Endothelial cell of umbilical vein (primary cell): Measurements from ENCODE around the gene POLG. TPM values are rescaled to one million over a fixed set of nuclear protein-coding genes. Genes with fewer than 3 reads are reported as not detected.

Source experiments
- BruUV-seq: library from RNA; stranded (reverse); fragments of 400-500 nt; replicated peaks from 2 replicates; lab custom pipeline; 2021; lab: Mats Ljungman, UMichigan
- CTCF ChIA-PET: fragments of 300-600, 350-600 bp; sonication (Branson Sonifier 250); formaldehyde crosslinking; loops from one replicate; lab custom pipeline; 2021; ENCODE audit warnings: antibody characterized with exemption, inconsistent platforms; lab: Charles Lee
- POLR2A ChIA-PET: fragments of 300-600, 350-600 bp; sonication (Branson Sonifier 250); formaldehyde crosslinking; loops from one replicate; lab custom pipeline; 2021; ENCODE audit warnings: antibody characterized with exemption, inconsistent platforms; lab: Charles Lee
- DNase-seq: peaks from one replicate; pipeline ENCODE4 v3.0.0-alpha.2; 2011; ENCODE audit warnings: low read depth, low spot score
- FAIRE-seq: peaks from 2 replicates; lab custom pipeline; 2011; peaks lifted over from hg19 to GRCh38; lab: Jason Lieb, UNC
- H2AFZ ChIP-seq: 2 replicates; pipeline ENCODE4 v1.6.0; 2012; ENCODE audit warnings: low read depth, low read length, control low read depth, inconsistent platforms
- H3K27ac ChIP-seq: 2 replicates; pipeline ENCODE4 v1.5.1; 2011; ENCODE audit warnings: low read depth, mild to moderate bottlenecking, control low read depth, low read length, moderate library complexity; ENCODE audit not compliant: insufficient read depth
- H3K27me3 ChIP-seq, 2 experiments: 2 replicates each; pipeline versions ENCODE4 v1.6.0 to v1.6.1; 2011; ENCODE audit warnings: low read length in 2 of 2, mixed read lengths in 1 of 2; ENCODE audit not compliant: control insufficient read depth in 2 of 2, insufficient read depth in 2 of 2
- H3K36me3 ChIP-seq, 2 experiments: 2 replicates in 1 of 2; 3 replicates in 1 of 2; pipeline ENCODE4 v1.5.1; 2011; ENCODE audit warnings: low read length in 2 of 2, mild to moderate bottlenecking in 1 of 2, moderate library complexity in 1 of 2; ENCODE audit not compliant: control insufficient read depth in 2 of 2, insufficient read depth in 2 of 2; ENCODE audit errors: extremely low read depth in 1 of 2
- H3K4me1 ChIP-seq: 3 replicates; pipeline ENCODE4 v1.5.1; 2011; ENCODE audit warnings: mild to moderate bottlenecking, low read length; ENCODE audit not compliant: control insufficient read depth, insufficient read depth; ENCODE audit errors: extremely low read depth
- H3K4me2 ChIP-seq: 2 replicates; pipeline ENCODE4 v1.6.1; 2011; ENCODE audit warnings: low read length, control low read depth, mixed read lengths; ENCODE audit not compliant: insufficient read depth
- H3K4me3 ChIP-seq, 3 experiments: fragments of 200-600 bp in 1 of 3; sonication (generic), shearing (Covaris generic) in 1 of 3; replicated peaks in 1 of 3; 2 replicates each; pipeline ENCODE4 v1.5.1; 2011 to 2016; ENCODE audit warnings: control low read depth in 3 of 3, low read length in 3 of 3, mild to moderate bottlenecking in 2 of 3, inconsistent platforms in 1 of 3, low read depth in 1 of 3, moderate library complexity in 1 of 3; ENCODE audit not compliant: insufficient read depth in 1 of 3
- H3K79me2 ChIP-seq: 2 replicates; pipeline ENCODE4 v1.6.0; 2012; ENCODE audit warnings: low read length, inconsistent platforms; ENCODE audit not compliant: control insufficient read depth, insufficient read depth
- H3K9ac ChIP-seq: replicated peaks from 2 replicates; pipeline ENCODE3; 2011; ENCODE audit warnings: low read length, control low read depth; ENCODE audit not compliant: insufficient read depth; ENCODE audit errors: extremely low read depth
- H3K9me1 ChIP-seq: replicated peaks from 3 replicates; pipeline ENCODE4 v1.6.0; 2011; ENCODE audit warnings: mild to moderate bottlenecking, low read length; ENCODE audit not compliant: control insufficient read depth, insufficient read depth; ENCODE audit errors: extremely low read depth
- H3K9me3 ChIP-seq: replicated peaks from 2 replicates; pipeline ENCODE4 v1.5.1; 2012; ENCODE audit warnings: low read length, inconsistent platforms; ENCODE audit not compliant: control insufficient read depth, insufficient read depth
- H4K20me1 ChIP-seq: replicated peaks from 2 replicates; pipeline ENCODE3; 2011; ENCODE audit warnings: mild to moderate bottlenecking, low read length; ENCODE audit not compliant: control insufficient read depth, insufficient read depth; ENCODE audit errors: extremely low read depth
- CTCF ChIP-seq, 2 donors: IDR thresholded peaks; 1 replicate in 1 of 2; 2 replicates in 1 of 2; pipeline ENCODE4 v1.5.1; 2011; ENCODE audit warnings: low read length in 2 of 2, mild to moderate bottlenecking in 2 of 2, moderate library complexity in 2 of 2, control low read depth in 1 of 2, inconsistent platforms in 1 of 2, low read depth in 1 of 2; ENCODE audit not compliant: insufficient read depth in 1 of 2; ENCODE audit errors: extremely low read depth in 1 of 2
- EZH2 ChIP-seq: IDR thresholded peaks from 2 replicates; pipeline ENCODE4 v1.6.1; 2012; ENCODE audit warnings: borderline replicate concordance, low read depth, mild to moderate bottlenecking, moderate library complexity, low read length, inconsistent platforms; ENCODE audit not compliant: severe bottlenecking
- FOS ChIP-seq: IDR thresholded peaks from 2 replicates; pipeline ENCODE4 v1.6.1; 2011; ENCODE audit warnings: mild to moderate bottlenecking, low read length, moderate library complexity, borderline replicate concordance; ENCODE audit not compliant: insufficient read depth
- GATA2 ChIP-seq: IDR thresholded peaks from 2 replicates; pipeline ENCODE4 v1.7.0; 2011; ENCODE audit warnings: low read depth, mild to moderate bottlenecking, moderate library complexity, mixed read lengths, low read length; ENCODE audit not compliant: insufficient read length, insufficient read depth
- JUN ChIP-seq: IDR thresholded peaks from 2 replicates; pipeline ENCODE4 v1.6.1; 2011; ENCODE audit warnings: borderline replicate concordance, low read depth; ENCODE audit not compliant: insufficient read length, insufficient read depth
- MAX ChIP-seq: IDR thresholded peaks from 2 replicates; pipeline ENCODE4 v1.6.1; 2011; ENCODE audit not compliant: insufficient read depth, insufficient read length
- MYC ChIP-seq: IDR thresholded peaks from one replicate; pipeline ENCODE4 v1.6.1; 2011; ENCODE audit warnings: mild to moderate bottlenecking, low read depth, low read length
- POLR2A ChIP-seq: IDR thresholded peaks from 2 replicates; pipeline ENCODE4 v1.6.1; 2012; ENCODE audit warnings: low read depth, mild to moderate bottlenecking, control low read depth, low read length
- POLR2AphosphoS5 ChIP-seq: IDR thresholded peaks from 2 replicates; pipeline ENCODE4 v1.6.1; 2012; ENCODE audit warnings: low read depth, mild to moderate bottlenecking, control low read depth, low read length, moderate library complexity; ENCODE audit not compliant: insufficient read depth
- dilution Hi-C: fragments of 300-500 bp; cut with MboI; formaldehyde crosslinking; loops from one replicate; pipeline ENCODE4 v1.15.0; 2019; ENCODE audit warnings: low sequenced_read_pairs; ENCODE audit not compliant: extremely low pct_ligation_motif_present
- intact Hi-C: fragments of 100-400 bp; cut with micrococcal nuclease; formaldehyde crosslinking; loops from one replicate; pipeline ENCODE4 v1.10.0; 2022
- polyA plus RNA-seq, 4 experiments: library from polyadenylated mRNA; depleted of rRNA in 3 of 4; stranded (reverse) in 3 of 4; unstranded in 1 of 4; fragments of >200 nt; gene quantifications; 2 replicates each; pipeline versions ENCODE4 v1.2.1 to v1.2.3, GENCODE V29; 2011 to 2012; ENCODE audit warnings: missing spikeins in 1 of 4
- total RNA-seq: library from RNA; stranded (reverse); gene quantifications from 2 replicates; pipeline ENCODE4 v1.2.3, GENCODE V29; 2021

POLG gene
- total and polyA plus RNA-seq, 2 donors (not counting 3 experiments of a cell fraction or from before 2014, with no cell fraction given), result 36.6 to 77.7 TPM

GRCh38 chr15:89340573-89340972 lies 5.9 kb upstream of the POLG start:
- Histone ChIP-seq H3K36me3 (no peaks in the 10 kb centered on the region), H4K20me1 (no peaks in the 10 kb centered on the region), H3K79me2 (no peaks in the 10 kb centered on the region), H3K9ac (no peak overlapping the region), H3K4me1 (peaks cover 2% of the 10 kb centered on the region), H3K9me3 (no peaks in the 10 kb centered on the region), H2AFZ (no peak overlapping the region), H3K9me1 (no peaks in the 10 kb centered on the region), H3K4me2 (no peak overlapping the region), H3K27me3 (peaks cover 6% of the 10 kb centered on the region in 2 experiments), H3K4me3 (no peak overlapping the region), H3K27ac (no peak overlapping the region)
- FAIRE-seq (no peak), DNase-seq (no peak)
- TF ChIP-seq CTCF (IDR thresholded peaks at IDR 0.05; ENCODE audit: extremely low read depth in 1 of 2, insufficient read depth in 1 of 2, low read depth in 1 of 2, low read length in 2 of 2) (no peak), POLR2A (no peak), MYC (no peak), MAX (no peak), JUN (no peak), POLR2AphosphoS5 (no peak), EZH2 (no peak), GATA2 (no peak), FOS (no peak)
- dilution Hi-C loops (no loop called here), intact Hi-C loops (no loop called here)
- CTCF ChIA-PET, result interaction anchor here (5.8 kb wide), 1 partner anchor 18 kb away, joined by 43 read pairs; no protein-coding TSS in a partner anchor
- no TSS peak for BruUV-seq
- POLR2A ChIA-PET, result no interaction called here
